ENCODE measurements around the gene FHOD1. TPM values are rescaled to one million over a fixed set of nuclear protein-coding genes. Genes with fewer than 3 reads are reported as not detected.

The FHOD1 gene
- total and polyA plus RNA-seq, 2 donors (not counting 1 experiment from before 2014, with no cell fraction given), result 46.3 to 46.9 TPM

GRCh38 chr16:67282447-67282805, 35.1 kb upstream of the FHOD1 start:
- Histone ChIP-seq H3K79me2 (ENCODE audit: control insufficient read depth, insufficient read depth, low read length) (peaks cover 3% of the 10 kb centered on the region), H3K9ac (ENCODE audit: low read length) (no peak overlapping the region), H3K27me3 (replicated peaks in 1 of 4; ENCODE audit: control extremely low read depth in 1 of 4, control insufficient read depth in 3 of 4, insufficient read depth in 4 of 4, low read length in 3 of 4) (no peaks in the 10 kb centered on the region), H3K4me3 (ENCODE audit: control extremely low read depth in 1 of 5, extremely low read depth in 1 of 5, insufficient read depth in 1 of 5, low read depth in 2 of 5, low read length in 4 of 5) (no peak overlapping the region), H3K4me2 (replicated peaks; ENCODE audit: low read depth, low read length, poor library complexity, severe bottlenecking) (no peak overlapping the region), H2AFZ (ENCODE audit: insufficient read depth, low read depth, low read length, poor library complexity, severe bottlenecking) (no peak overlapping the region), H3K4me1 (ENCODE audit: control insufficient read depth in 2 of 2, insufficient read depth in 2 of 2, low read length in 2 of 2) (peaks cover 7 to 11% of the 10 kb centered on the region in 2 donors), H3K36me3 (replicated peaks in 1 of 2; ENCODE audit: control extremely low read depth in 1 of 2, control insufficient read depth in 1 of 2, extremely low read depth in 1 of 2, insufficient read depth in 2 of 2, low read length in 1 of 2) (no peaks in the 10 kb centered on the region), H3K27ac (ENCODE audit: low read length in 2 of 2) (no peak overlapping the region), H3K9me3 (ENCODE audit: control extremely low read depth in 1 of 3, control insufficient read depth in 2 of 3, insufficient read depth in 1 of 3, low read length in 2 of 3) (no peaks in the 10 kb centered on the region), H4K20me1 (ENCODE audit: control insufficient read depth, insufficient read depth, low read length, poor library complexity, severe bottlenecking) (no peaks in the 10 kb centered on the region)
- no peak for DNase-seq
- H3K9me3 Mint-ChIP-seq (ENCODE audit: insufficient read depth), result no peaks in the 10 kb centered on the region
- TF ChIP-seq EZH2 (IDR thresholded peaks at IDR 0.05; ENCODE audit: borderline replicate concordance, insufficient read depth, low read depth, low read length, poor library complexity, severe bottlenecking), result no peak
- TF ChIP-seq CTCF (IDR thresholded peaks at IDR 0.05), result no peak
- ChIA-PET CTCF (interaction anchor here (1.3 to 2.0 kb wide), 4 partner anchors 43 to 117 kb away, joined by 3 to 7 read pairs (median 4); no protein-coding TSS in a partner anchor), POLR2A (no interaction called here)
- H3K27me3 Mint-ChIP-seq, result no peaks in the 10 kb centered on the region
- WGBS (ENCODE audit: insufficient coverage), result 98% methylated on average over 6 of the region's 10 CpGs
- no peak for ATAC-seq (ENCODE audit: low read depth)
- H3K27ac Mint-ChIP-seq, result no peak overlapping the region
- H3K4me3 Mint-ChIP-seq, result no peak overlapping the region
- H3K4me1 Mint-ChIP-seq, result peaks cover 4% of the 10 kb centered on the region
- intact Hi-C loops (cut with micrococcal nuclease), result no loop called here

DNA sequence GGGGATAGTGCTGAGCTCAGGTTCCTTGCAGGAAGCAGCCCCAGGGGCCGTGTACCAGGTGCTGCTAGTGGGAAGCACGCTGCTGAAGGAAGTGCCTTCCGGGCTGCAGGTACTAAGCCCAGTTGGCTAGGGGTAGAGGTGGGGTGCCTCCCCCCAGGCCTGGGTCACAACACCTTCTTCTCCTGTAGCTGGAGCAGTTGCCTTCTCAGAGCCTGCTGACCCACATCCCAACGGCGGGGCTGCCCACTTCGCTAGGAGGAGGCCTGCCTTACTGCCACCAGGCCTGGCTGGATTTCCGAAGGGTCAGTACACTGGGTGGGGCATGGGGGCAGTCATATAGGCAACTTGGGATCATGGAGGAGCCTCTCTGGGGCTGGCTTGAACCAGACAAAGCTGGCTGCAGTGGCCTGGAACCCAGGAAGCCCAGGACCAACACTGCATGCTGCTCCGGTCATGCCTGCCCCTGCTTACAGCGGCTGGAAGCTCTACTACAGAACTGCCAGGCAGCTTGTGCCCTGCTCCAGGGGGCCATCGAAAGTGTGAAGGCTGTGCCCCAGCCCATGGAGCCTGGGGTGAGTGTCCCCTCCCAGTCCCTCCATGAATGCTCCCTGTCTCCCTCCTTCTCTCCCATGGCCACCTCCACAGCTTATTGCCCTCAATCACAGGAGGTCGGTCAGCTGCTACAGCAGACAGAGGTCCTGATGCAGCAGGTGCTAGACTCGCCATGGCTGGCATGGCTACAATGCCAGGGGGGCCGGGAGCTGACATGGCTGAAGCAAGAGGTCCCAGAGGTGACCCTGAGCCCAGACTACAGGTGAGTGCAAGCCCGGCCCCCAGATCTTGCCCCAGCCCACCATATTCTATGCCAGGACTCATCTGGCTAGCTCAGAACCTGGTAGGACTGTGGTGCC, 34.5 kb upstream of the FHOD1 start:
- no peaks in the 10 kb centered on the region for H3K9me3 Mint-ChIP-seq (ENCODE audit: insufficient read depth)
- no peak overlapping the region for H3K27ac Mint-ChIP-seq
- ATAC-seq (ENCODE audit: low read depth) (no peak), DNase-seq (no peak)
- H3K4me2 ChIP-seq (replicated peaks; ENCODE audit: low read depth, low read length, poor library complexity, severe bottlenecking), result no peak overlapping the region
- H3K4me1 Mint-ChIP-seq, result peaks cover 4% of the 10 kb centered on the region
- no peaks in the 10 kb centered on the region for H3K9me3 ChIP-seq (ENCODE audit: control extremely low read depth in 1 of 3, control insufficient read depth in 2 of 3, insufficient read depth in 1 of 3, low read length in 2 of 3)
- H3K27me3 Mint-ChIP-seq, result no peaks in the 10 kb centered on the region
- peaks cover 3% of the 10 kb centered on the region for H3K79me2 ChIP-seq (ENCODE audit: control insufficient read depth, insufficient read depth, low read length)
- WGBS (ENCODE audit: insufficient coverage), result 95% methylated on average over 10 of the region's 14 CpGs
- no peak overlapping the region for H3K4me3 Mint-ChIP-seq
- no peaks in the 10 kb centered on the region for H3K27me3 ChIP-seq (replicated peaks in 1 of 4; ENCODE audit: control extremely low read depth in 1 of 4, control insufficient read depth in 3 of 4, insufficient read depth in 4 of 4, low read length in 3 of 4)
- no peaks in the 10 kb centered on the region for H4K20me1 ChIP-seq (ENCODE audit: control insufficient read depth, insufficient read depth, low read length, poor library complexity, severe bottlenecking)
- H3K9ac ChIP-seq (ENCODE audit: low read length), result no peak overlapping the region
- CTCF ChIA-PET, result interaction anchor here (0.7 to 2.0 kb wide), 7 partner anchors 43 to 282 kb away, joined by 3 to 7 read pairs (median 3); partner anchors contain the start of gene TMEM208
- H3K4me1 ChIP-seq (ENCODE audit: control insufficient read depth in 2 of 2, insufficient read depth in 2 of 2, low read length in 2 of 2), result peaks cover 7 to 11% of the 10 kb centered on the region in 2 donors
- no peaks in the 10 kb centered on the region for H3K36me3 ChIP-seq (replicated peaks in 1 of 2; ENCODE audit: control extremely low read depth in 1 of 2, control insufficient read depth in 1 of 2, extremely low read depth in 1 of 2, insufficient read depth in 2 of 2, low read length in 1 of 2)
- H3K4me3 ChIP-seq (ENCODE audit: control extremely low read depth in 1 of 5, extremely low read depth in 1 of 5, insufficient read depth in 1 of 5, low read depth in 2 of 5, low read length in 4 of 5), result no peak overlapping the region
- no peak overlapping the region for H3K27ac ChIP-seq (ENCODE audit: low read length in 2 of 2)
- POLR2A ChIA-PET, result no interaction called here
- TF ChIP-seq EZH2 (IDR thresholded peaks at IDR 0.05; ENCODE audit: borderline replicate concordance, insufficient read depth, low read depth, low read length, poor library complexity, severe bottlenecking) (no peak), CTCF (IDR thresholded peaks at IDR 0.05) (no peak)
- intact Hi-C loops (cut with micrococcal nuclease), result no loop called here
- H2AFZ ChIP-seq (ENCODE audit: insufficient read depth, low read depth, low read length, poor library complexity, severe bottlenecking), result no peak overlapping the region

Data from B cell (primary cell).